ENCODE data around the gene PTTG1IP. TPM values are rescaled to one million over a fixed set of nuclear protein-coding genes. Genes with fewer than 3 reads are reported as not detected.

Gene PTTG1IP
- total RNA-seq, 4 donors from 2014 or later = 157 to 552 (median 288) TPM

GRCh38 chr21:44822484-44823178, 50.9 kb downstream of the PTTG1IP start:
- WGBS, 2 donors (ENCODE audit: low coverage in 1 of 2) = 69 to 85% methylated on average over 3 to 5 of the region's 5 CpGs

GRCh38 chr21:44820851-44821250, 52.6 kb downstream of the PTTG1IP start:
- no peak for TF ChIP-seq CTCF (IDR thresholded peaks at IDR 0.05)
- TF ChIP-seq POLR2AphosphoS5 (IDR thresholded peaks at IDR 0.05) = no peak
- no peak for TF ChIP-seq EP300 (IDR thresholded peaks at IDR 0.05; ENCODE audit: low read depth)
- no peak for TF ChIP-seq POLR2A (IDR thresholded peaks at IDR 0.05)
- H3K36me3 ChIP-seq = no peaks in the 10 kb centered on the region
- no peak overlapping the region for H3K4me3 ChIP-seq
- WGBS, 2 donors (ENCODE audit: low coverage in 1 of 2) = 70 to 81% methylated on average over 3 of the region's 3 CpGs
- in situ Hi-C loops (cut with MboI; ENCODE audit: low pct_ligation_motif_present in 1 of 4, low pct_unique_long_range_greater_than_20kb in 1 of 4, low sequenced_read_pairs in 3 of 4) (loop anchor here in 1 of 4 donors (25.0 kb wide), 1 partner anchor 116 kb away; the partner anchor contains the start of gene SLX9), intact Hi-C loops (cut with DNase I; ENCODE audit: low total_unique reads) (no loop called here)
- no peak for DNase-seq
- H3K4me1 ChIP-seq = peaks cover 6 to 22% (median 15%) of the 10 kb centered on the region in 4 donors
- peaks cover 14 to 17% of the 10 kb centered on the region in 2 donors for H3K9me3 ChIP-seq
- H3K27ac ChIP-seq = no peak overlapping the region
- H3K27me3 ChIP-seq = no peaks in the 10 kb centered on the region

More at GRCh38 chr21:44822484-44823178, 50.9 kb downstream of the PTTG1IP start:
- in situ Hi-C loops (cut with MboI; ENCODE audit: low pct_ligation_motif_present in 1 of 4, low pct_unique_long_range_greater_than_20kb in 1 of 4, low sequenced_read_pairs in 3 of 4) = loop anchor here in 1 of 4 donors (25.0 kb wide), 1 partner anchor 115 kb away; the partner anchor contains the start of gene SLX9
- H3K36me3 ChIP-seq = no peaks in the 10 kb centered on the region
- intact Hi-C loops (cut with DNase I; ENCODE audit: low total_unique reads) = no loop called here
- H3K9me3 ChIP-seq = peaks cover 17 to 19% of the 10 kb centered on the region in 2 donors
- DNase-seq = no peak
- H3K4me1 ChIP-seq = peaks cover 0 to 5% (median 2%) of the 10 kb centered on the region in 4 donors
- TF ChIP-seq EP300 (IDR thresholded peaks at IDR 0.05; ENCODE audit: low read depth) (no peak), POLR2A (IDR thresholded peaks at IDR 0.05) (no peak), CTCF (IDR thresholded peaks at IDR 0.05) (no peak), POLR2AphosphoS5 (IDR thresholded peaks at IDR 0.05) (no peak)
- H3K27me3 ChIP-seq = no peaks in the 10 kb centered on the region
- H3K27ac ChIP-seq = no peak overlapping the region
- H3K4me3 ChIP-seq = no peak overlapping the region

- Histone ChIP-seq H3K36me3 (no peaks in the 10 kb centered on the region), H3K27ac (no peak overlapping the region), H3K4me1 (peaks cover 6 to 28% (median 16%) of the 10 kb centered on the region in 4 donors), H3K9me3 (peaks cover 14 to 17% of the 10 kb centered on the region in 2 donors), H3K4me3 (no peak overlapping the region), H3K27me3 (no peaks in the 10 kb centered on the region)
- whole genome bisulfite sequencing, 2 donors (ENCODE audit: low coverage in 1 of 2) = 92 to 96% methylated on average over 12 to 33 of the region's 33 CpGs
- intact Hi-C loops (cut with DNase I; ENCODE audit: low total_unique reads) = loop anchor here (10.0 kb wide), 1 partner anchor 55 kb away; the partner anchor contains the start of gene PTTG1IP
- in situ Hi-C loops (cut with MboI; ENCODE audit: low pct_ligation_motif_present in 1 of 4, low pct_unique_long_range_greater_than_20kb in 1 of 4, low sequenced_read_pairs in 3 of 4) = loop anchor here in 1 of 4 donors (25.0 kb wide), 1 partner anchor 118 kb away; the partner anchor contains the start of gene SLX9
- TF ChIP-seq POLR2A (IDR thresholded peaks at IDR 0.05) (no peak), EP300 (IDR thresholded peaks at IDR 0.05; ENCODE audit: low read depth) (no peak), CTCF (IDR thresholded peaks at IDR 0.05) (no peak), POLR2AphosphoS5 (IDR thresholded peaks at IDR 0.05) (no peak)
- DNase-seq = no peak
These were observed 53.9 kb downstream of the PTTG1IP start for GRCh38 chr21:44819283-44820243.

All from transverse colon (tissue), 4 donors.